8988T (cell line): ENCODE results near the gene HTR1A.

Source experiments
- DNase-seq: peaks from one replicate; pipeline ENCODE4 v3.0.0; 2011

The HTR1A gene

DNA sequence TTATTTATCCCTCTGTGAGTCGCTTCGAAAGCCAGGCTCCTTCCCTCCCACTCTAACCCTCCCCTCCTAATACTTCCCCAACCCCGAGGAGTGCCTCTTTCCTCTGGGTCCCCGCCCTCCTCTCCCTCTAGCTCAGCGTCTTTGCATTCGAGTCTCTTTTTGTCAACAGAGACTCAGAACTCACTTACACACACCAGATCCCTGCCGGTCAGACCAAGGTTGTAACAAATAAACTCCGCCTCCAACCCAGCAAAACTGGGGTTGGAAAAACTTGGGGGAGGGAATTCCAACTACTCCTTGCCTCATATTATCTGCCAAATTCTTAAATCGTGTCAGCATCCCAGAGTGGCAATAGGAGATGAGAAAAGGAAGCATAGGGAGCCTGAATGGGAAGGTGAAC, at the start of gene HTR1A:
Gene HTR1A, minus strand, starts transcription at position 167 of the 400 bp plus-strand sequence. CDS start 726 bp downstream, outside the sequence.
- no peak for DNase-seq

DNA sequence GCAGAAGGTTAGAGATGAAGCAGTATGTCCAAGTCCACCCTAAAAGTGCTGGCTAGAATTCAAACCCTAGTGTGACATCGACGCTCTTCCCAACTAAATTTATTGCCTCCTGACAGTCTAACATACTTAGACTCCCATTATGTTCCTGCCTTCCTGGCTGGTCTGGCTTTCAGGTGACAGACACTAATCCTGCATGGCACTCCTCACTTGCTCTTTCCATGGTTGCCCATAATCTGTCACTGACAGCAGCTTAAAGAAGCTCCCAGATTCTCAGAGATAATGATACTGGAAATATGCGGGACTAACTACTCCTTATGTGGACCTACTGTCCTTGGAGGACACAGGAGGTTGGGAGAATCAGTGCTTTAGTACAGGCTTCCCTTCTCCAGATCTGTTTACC, 41.7 kb upstream of the HTR1A start:
- no peak for DNase-seq

- no peak for DNase-seq
Measured at GRCh38 chr5:64000096-64000495, 37.9 kb upstream of the HTR1A start.

DNA sequence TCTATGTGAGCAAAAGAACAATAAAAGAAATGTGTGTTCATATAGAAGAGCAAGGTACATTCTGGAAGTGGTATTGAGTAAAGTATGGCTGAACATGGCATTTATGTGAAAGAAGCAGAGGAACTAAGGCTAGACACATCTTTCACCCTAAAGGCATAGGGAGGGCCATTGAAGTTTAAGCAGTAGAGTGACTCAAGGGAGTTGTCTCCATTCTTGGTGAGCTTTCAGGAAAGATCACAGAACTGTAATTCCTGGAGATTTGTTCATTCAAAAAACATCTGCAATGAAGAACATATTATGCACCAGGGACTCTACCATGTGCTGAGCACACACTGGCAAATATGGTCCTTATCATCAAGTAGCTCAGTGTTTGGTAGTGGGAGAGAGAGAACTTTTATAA, 24.8 kb upstream of the HTR1A start:
- no peak for DNase-seq

DNA sequence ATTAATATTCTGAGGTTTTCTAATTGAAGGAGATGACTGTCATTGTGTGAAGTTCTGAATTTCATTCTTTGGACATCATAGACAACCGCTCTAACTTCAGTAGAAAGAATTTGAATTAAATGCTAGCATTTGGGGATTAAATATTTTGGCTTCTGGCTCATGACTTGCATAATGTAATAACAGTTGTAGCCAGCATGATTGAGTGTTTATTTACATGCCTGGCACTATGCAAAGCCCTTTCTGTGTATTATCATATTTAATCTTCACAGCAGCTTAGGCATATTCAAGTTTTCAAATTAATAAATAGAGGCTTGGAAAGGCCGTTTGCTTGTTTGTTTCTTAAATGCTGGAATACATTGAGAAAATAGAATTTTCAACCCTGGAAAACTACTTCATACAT, 19.6 kb upstream of the HTR1A start:
- no peak for DNase-seq

DNA sequence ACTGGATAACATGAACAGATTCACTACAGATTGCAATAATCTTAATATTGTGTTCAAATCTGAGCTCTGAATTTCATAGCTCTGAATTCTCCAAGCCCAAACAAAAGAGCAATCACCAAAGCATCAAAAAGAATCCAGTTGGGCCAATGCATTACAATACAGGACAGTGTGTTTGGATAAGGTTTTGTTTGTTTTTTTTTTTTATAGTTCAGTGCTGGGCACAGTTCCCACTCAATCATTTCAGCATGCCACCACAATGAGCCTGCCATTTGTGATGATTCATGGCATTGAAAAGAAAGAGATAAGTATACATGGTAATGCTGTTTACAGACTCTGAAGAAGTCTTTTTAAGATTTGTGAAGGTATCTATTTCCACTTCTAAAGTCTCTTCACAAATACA, 1.7 kb upstream of the HTR1A start:
- no peak for DNase-seq

DNA sequence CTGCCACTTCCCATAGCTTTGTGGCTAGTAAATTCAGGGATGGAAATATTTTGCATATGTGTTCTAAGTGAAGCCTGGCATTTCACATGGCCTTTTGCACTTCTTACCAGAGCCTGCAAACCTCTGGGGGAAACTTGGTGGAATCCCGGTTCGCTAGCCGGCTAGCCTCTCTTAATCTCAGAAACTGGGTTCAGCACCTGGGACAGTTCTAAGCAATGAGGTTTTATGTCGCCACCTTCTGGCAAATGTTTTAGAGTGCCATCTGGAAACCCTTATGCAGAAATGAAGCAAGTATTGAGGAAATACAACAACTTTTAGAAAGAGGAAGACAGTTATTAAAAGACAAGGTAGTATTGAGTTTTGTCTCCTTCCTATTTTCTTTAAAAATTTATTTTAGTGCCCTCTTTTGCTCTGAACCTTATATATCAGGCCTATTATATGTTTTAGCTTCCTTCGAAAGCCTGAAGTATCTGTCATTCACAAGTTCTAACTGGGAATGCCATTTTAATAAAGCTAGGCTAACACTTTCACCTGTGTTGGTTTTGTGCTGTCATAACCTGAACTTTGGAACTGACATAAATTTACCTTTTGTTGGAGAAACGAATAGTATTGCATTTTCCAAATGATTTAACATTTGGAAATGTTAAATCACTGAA, 963 bp upstream of the HTR1A start:
- DNase-seq: no peak

GRCh38 chr5:63961598-63962161, 565 bp downstream of the HTR1A start:
- DNase-seq: no peak

GRCh38 chr5:63961125-63961597, 1.1 kb downstream of the HTR1A start:
- DNase-seq: no peak

GRCh38 chr5:63960646-63961045, 1.6 kb downstream of the HTR1A start:
- DNase-seq: no peak

GRCh38 chr5:63959177-63959982, 2.9 kb downstream of the HTR1A start:
- DNase-seq: no peak

DNA sequence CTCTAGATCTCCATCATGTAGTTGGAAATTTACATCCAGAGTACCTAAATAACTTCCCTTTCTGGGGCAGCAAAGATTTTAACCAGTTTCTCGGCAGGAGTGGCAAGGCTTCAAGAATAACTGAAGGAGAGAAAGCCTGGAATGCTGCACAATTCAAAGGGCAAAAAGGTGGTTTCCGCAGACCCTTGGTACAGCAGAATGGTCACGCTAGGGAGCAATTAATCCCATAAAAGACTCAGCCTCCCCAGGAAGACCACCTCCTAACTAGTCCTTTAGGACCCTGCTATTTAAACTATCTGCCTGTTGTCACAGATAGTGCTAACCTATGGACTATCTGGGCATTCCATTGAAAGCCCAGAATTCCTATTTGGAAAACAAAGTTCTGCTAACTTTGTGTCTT, 3.6 kb downstream of the HTR1A start:
- DNase-seq: no peak

DNA sequence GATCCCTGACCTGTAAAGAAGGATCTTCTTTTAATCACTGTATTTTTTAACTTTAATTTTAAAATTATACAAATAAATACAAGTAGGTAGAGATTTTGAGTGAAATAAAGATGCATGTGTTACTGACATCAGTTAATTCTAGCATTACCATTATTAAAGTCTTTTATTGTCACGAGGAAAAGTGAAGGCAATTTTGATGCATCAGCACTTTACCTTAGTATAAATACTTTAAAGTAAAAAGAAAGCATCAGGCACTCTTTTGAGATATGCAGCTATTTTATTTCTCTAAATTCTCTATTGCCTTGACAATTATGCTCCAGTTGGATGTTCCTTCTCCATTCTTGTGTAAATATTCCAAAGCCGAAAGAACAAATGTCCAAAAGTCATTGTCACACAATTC, 4.6 kb downstream of the HTR1A start:
- no peak for DNase-seq

- no peak for DNase-seq
Measured at GRCh38 chr5:63953217-63953616, 9.0 kb downstream of the HTR1A start.

DNA sequence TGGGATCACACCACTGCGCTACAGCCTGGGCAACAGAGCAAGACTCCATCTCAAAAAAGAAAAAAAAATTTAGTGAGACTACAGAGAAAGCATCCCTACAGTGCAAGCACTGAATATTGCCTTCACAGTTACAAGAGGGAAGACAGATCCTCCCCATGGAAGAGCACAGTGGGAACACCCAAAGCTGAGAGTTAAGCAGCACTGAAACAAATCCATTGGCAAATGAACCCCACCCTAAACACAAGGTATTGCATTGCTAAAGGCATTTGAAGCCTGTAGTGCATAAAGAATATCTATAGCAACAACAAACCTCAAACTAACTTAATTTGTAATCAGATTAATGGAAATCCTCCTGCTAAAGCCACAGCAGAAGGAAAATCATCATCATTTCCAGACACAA, 27.1 kb downstream of the HTR1A start:
- no peak for DNase-seq

GRCh38 chr5:63931836-63932235, 30.4 kb downstream of the HTR1A start:
- no peak for DNase-seq

- no peak for DNase-seq
Measured at GRCh38 chr5:63928451-63928850, 33.8 kb downstream of the HTR1A start.

DNA sequence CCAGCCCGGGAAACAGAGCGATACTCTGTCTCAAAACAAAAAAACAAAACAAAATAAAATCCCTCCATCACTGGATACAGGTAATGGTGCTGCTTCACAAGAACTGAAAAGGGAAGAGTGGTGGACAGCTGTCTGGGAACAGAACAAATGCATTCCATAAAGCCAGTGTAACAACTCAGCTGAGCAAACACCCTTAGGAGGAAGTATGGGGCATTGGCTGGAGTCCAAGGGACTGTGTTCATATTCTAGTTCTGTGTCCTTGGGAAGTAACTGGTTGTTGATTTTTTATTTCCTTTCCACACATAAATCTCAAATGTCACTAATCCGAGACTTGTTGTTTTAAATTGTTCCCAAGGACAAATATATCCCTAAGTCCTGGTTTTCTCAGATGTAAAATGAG, 38.3 kb downstream of the HTR1A start:
- DNase-seq: no peak

GRCh38 chr5:63919763-63920478, 42.3 kb downstream of the HTR1A start:
- DNase-seq: no peak

GRCh38 chr5:63916786-63917185, 45.5 kb downstream of the HTR1A start:
- DNase-seq: no peak

DNA sequence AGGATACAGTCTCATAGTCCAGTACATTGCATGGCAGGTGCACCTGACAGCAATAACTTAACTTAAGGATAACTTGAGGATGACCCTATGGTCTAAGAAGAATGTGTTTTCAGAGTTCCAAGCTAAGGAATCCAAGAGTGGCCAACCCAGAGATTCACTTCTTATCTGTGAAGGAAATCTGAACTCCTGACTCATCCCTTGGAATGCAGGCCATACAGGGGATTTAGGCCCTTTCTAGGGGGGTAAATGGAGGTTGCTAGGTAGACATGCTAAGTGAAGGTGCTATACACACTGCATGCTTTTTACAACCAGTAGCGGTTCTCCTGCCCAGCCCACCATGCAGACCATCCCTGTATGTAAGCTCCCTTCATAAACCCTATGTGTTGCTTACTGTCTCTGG, 50.4 kb downstream of the HTR1A start:
- no peak for DNase-seq
